Erythroblast (primary cell): ENCODE data around the gene FBXL7.

ENCODE experiments used
- GATA1 ChIP-seq: IDR thresholded peaks from 2 replicates; pipeline ENCODE4 v1.6.1; 2011; ENCODE audit warnings: low read depth, mild to moderate bottlenecking, control low read depth, low read length, moderate library complexity
- POLR2A ChIP-seq: IDR thresholded peaks from 2 replicates; pipeline ENCODE4 v1.6.1; 2011; ENCODE audit warnings: mild to moderate bottlenecking, low read length

- TF ChIP-seq POLR2A: no peak
- TF ChIP-seq GATA1: no peak
These were observed 203.9 kb downstream of the FBXL7 start for GRCh38 chr5:15703901-15704300.
